Ovary (tissue), 3 donors: ENCODE data around the gene PBXIP1.

Experiments
- CTCF ChIP-seq, 3 donors: fragments of 450-650 bp in 2 of 3; fragments of 200-600 bp in 1 of 3; IDR thresholded peaks; one replicate each; pipeline versions ENCODE4 v1.5.1 to v1.8.0; 2016 to 2022; ENCODE audit warnings: antibody characterized with exemption in 3 of 3, mild to moderate bottlenecking in 1 of 3
- EP300 ChIP-seq: sonication (generic); formaldehyde crosslinking; IDR thresholded peaks from one replicate; pipeline ENCODE4 v1.6.1; 2017; ENCODE audit warnings: antibody characterized with exemption
- POLR2A ChIP-seq: fragments of 450-650 bp; IDR thresholded peaks from one replicate; pipeline ENCODE4 v1.6.1; 2017; ENCODE audit warnings: antibody characterized with exemption, mild to moderate bottlenecking, moderate library complexity
- donor health status: DM: no; HTN: no; CAD: no.

- TF ChIP-seq CTCF (IDR thresholded peaks at IDR 0.05) (no peak), POLR2A (no peak), EP300 (no peak)
Measured at GRCh38 chr1:154960446-154961136, 4.7 kb upstream of the PBXIP1 start.
